ENCODE measurements around the gene TRAF2. TPM values are rescaled to one million over a fixed set of nuclear protein-coding genes. Genes with fewer than 3 reads are reported as not detected.

The TRAF2 gene
- total RNA-seq, 4 donors from 2014 or later = 2.9 to 7.7 (median 6.1) TPM

DNA sequence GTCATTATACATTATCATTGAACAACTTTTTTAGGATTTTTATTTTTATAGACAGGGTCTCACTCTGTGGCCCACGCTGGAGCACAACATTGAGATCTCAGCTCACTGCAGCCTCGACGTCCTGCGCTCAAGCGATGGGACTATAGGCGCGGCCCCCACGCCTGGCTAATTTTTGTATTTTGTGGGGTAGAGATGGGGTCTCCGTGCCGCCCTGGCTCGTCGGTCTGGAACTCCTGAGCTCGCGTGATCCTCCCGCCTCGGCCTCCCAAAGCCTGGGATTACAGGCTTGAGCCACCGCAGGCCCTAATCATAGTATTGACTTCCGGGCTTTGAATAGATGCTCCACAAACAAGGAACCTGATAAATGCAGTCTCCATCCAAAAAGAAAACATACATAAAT is 18.8 kb upstream of the TRAF2 start:
- TF ChIP-seq, protein P1, sequence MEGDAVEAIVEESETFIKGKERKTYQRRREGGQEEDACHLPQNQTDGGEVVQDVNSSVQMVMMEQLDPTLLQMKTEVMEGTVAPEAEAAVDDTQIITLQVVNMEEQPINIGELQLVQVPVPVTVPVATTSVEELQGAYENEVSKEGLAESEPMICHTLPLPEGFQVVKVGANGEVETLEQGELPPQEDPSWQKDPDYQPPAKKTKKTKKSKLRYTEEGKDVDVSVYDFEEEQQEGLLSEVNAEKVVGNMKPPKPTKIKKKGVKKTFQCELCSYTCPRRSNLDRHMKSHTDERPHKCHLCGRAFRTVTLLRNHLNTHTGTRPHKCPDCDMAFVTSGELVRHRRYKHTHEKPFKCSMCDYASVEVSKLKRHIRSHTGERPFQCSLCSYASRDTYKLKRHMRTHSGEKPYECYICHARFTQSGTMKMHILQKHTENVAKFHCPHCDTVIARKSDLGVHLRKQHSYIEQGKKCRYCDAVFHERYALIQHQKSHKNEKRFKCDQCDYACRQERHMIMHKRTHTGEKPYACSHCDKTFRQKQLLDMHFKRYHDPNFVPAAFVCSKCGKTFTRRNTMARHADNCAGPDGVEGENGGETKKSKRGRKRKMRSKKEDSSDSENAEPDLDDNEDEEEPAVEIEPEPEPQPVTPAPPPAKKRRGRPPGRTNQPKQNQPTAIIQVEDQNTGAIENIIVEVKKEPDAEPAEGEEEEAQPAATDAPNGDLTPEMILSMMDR (IDR thresholded peaks at IDR 0.05; ENCODE audit: low read depth) = no peak

DNA sequence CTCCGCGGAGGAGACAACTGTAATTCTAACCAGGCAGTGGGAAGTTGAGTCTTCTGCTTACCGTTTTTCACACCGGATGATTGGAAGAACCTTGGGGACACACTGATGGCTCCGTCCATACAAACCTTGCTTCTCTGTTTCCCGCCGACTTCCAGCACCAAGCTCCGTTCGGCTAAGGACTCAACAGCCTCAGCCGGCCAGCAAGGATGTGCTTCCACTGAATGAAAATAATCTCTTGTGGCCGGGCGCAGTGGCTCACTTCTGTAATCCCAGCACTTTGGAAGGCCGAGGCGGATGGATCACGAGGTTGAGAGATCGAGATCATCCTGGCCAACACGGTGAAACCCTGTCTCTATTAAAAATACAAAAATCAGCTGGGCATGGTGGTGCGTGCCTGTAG is 18.4 kb upstream of the TRAF2 start:
- TF ChIP-seq, protein P1 (IDR thresholded peaks at IDR 0.05; ENCODE audit: low read depth) = no peak

DNA sequence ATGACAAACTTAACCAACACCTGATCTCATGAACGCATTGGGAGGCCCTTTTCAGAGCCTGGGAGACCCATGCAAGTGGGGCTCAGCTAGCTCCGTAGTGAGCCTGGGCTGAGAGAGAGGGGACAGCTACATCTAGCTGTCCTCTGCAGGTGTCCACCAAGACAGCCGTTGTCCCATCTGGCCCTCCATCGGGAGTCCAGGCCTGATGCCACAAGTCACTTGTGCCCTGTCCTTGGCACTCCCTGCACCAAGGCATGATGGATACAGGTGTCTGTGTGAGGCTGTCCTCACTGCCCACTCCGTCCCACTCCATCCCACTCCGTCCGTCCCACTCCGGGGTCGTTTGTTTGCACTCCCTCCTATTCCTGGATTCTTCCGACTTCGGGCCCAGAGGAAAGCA is 17.7 kb upstream of the TRAF2 start:
- TF ChIP-seq, protein P1 (IDR thresholded peaks at IDR 0.05; ENCODE audit: low read depth) = no peak

- TF ChIP-seq, protein P1 (IDR thresholded peaks at IDR 0.05; ENCODE audit: low read depth) = no peak
Measured at GRCh38 chr9:136875155-136875554, 11.2 kb upstream of the TRAF2 start.

DNA sequence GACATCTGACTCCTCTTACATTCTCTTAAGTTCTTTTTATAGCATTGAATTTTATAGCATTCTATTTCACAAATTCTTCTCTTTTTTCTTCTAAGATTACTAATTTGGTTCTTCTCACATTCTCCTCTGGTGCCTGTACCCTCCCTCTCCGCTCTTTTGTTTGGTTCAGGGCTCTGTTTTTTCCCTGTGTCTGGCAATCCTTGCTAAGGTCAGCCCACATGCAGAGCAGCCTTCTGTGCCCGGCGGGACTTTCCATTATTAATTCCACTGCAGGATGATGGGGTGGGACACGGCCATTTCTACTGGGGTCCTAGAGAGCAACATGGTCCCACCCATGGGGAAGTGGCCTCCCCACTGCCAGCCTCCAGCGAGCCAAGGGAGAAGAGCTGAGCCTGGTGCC is 9.8 kb upstream of the TRAF2 start:
- TF ChIP-seq, protein P1 (IDR thresholded peaks at IDR 0.05; ENCODE audit: low read depth) = no peak

DNA sequence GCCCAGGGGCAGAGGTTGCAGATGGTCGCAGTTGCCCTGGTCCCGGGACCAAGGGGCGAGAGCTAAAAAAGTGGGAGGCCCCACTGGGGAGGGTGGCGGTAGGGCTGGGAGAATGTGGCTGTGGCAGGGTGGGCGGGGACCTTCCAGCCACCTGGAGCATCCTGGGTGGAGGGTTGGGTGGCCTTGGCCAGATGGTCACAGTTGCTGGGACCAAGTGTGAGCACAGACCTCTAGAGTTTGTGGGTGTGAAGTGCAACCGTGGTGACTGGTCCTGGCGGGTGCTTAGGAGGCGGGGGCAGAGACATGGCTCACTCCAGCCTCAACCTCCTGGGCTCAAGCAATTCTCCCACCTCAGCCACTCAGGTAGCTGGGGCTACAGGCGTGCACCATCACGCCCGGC is 5.7 kb upstream of the TRAF2 start:
- TF ChIP-seq, protein P1 (IDR thresholded peaks at IDR 0.05; ENCODE audit: low read depth) = no peak

- TF ChIP-seq, protein P1 (IDR thresholded peaks at IDR 0.05; ENCODE audit: low read depth) = no peak
Measured at GRCh38 chr9:136881691-136882108, 4.6 kb upstream of the TRAF2 start.
